H1 (cell line): ENCODE results near the gene FAM193A. TPM values are rescaled to one million over a fixed set of nuclear protein-coding genes. Genes with fewer than 3 reads are reported as not detected.

ENCODE experiments used
- CTCF ChIA-PET: fragments of 300-600 bp; sonication (Branson Sonifier 250); formaldehyde crosslinking; loops from one replicate; lab custom pipeline; 2021; ENCODE audit not compliant: partially characterized antibody; lab: Charles Lee
- POLR2A ChIA-PET: fragments of 300-600 bp; sonication (Branson Sonifier 250); formaldehyde crosslinking; loops from one replicate; lab custom pipeline; 2021; ENCODE audit warnings: inconsistent platforms; ENCODE audit not compliant: partially characterized antibody; lab: Charles Lee
- DNase-seq, 2 experiments: peaks; one replicate each; pipeline versions ENCODE4 v3.0.0 to v3.0.0-alpha.2; 2010 to 2022; ENCODE audit warnings: low spot score in 2 of 2, low read depth in 1 of 2, mixed read lengths in 1 of 2
- FAIRE-seq: peaks from 2 replicates; lab custom pipeline; 2011; peaks lifted over from hg19 to GRCh38; lab: Jason Lieb, UNC
- H2AFZ ChIP-seq: 2 replicates; pipeline ENCODE4 v1.8.1; 2012; ENCODE audit warnings: low read length, inconsistent platforms
- H2AK5ac ChIP-seq: 2 replicates; pipeline ENCODE4 v1.6.1; 2013; ENCODE audit warnings: low read depth, low read length
- H2BK120ac ChIP-seq: replicated peaks from 2 replicates; pipeline ENCODE3; 2013; ENCODE audit warnings: low read depth, low read length, inconsistent platforms
- H2BK12ac ChIP-seq: 2 replicates; pipeline ENCODE4 v1.6.1; 2013; ENCODE audit warnings: low read depth, low read length
- H2BK15ac ChIP-seq: 2 replicates; pipeline ENCODE4 v1.6.1; 2013; ENCODE audit warnings: low read length
- H2BK20ac ChIP-seq: 2 replicates; pipeline ENCODE4 v1.6.1; 2013; ENCODE audit warnings: low read length
- H2BK5ac ChIP-seq: 2 replicates; pipeline ENCODE4 v1.6.1; 2013; ENCODE audit warnings: low read depth, low read length
- H3K14ac ChIP-seq: 2 replicates; pipeline ENCODE4 v1.6.1; 2013; ENCODE audit warnings: inconsistent platforms; ENCODE audit not compliant: insufficient read length
- H3K18ac ChIP-seq: 2 replicates; pipeline ENCODE4 v1.6.1; 2013; ENCODE audit warnings: low read length; ENCODE audit errors: extremely low read depth
- H3K23ac ChIP-seq: 2 replicates; pipeline ENCODE4 v1.6.1; 2013; ENCODE audit warnings: inconsistent platforms; ENCODE audit not compliant: insufficient read length
- H3K23me2 ChIP-seq: 2 replicates; pipeline ENCODE4 v1.6.1; 2013; ENCODE audit warnings: low read depth, low read length
- H3K27ac ChIP-seq: 2 replicates; pipeline ENCODE4 v1.6.1; 2011; ENCODE audit warnings: low read depth, low read length, inconsistent platforms
- H3K27me3 ChIP-seq, 4 experiments: replicated peaks in 1 of 4; 1 replicate in 1 of 4; 2 replicates in 3 of 4; pipeline versions ENCODE4 v1.6.1 to v1.8.1; 2011 to 2013; ENCODE audit warnings: low read length in 3 of 4, mild to moderate bottlenecking in 3 of 4, inconsistent platforms in 2 of 4, mixed read lengths in 2 of 4, moderate library complexity in 1 of 4; ENCODE audit not compliant: control insufficient read depth in 3 of 4, insufficient read depth in 3 of 4; ENCODE audit errors: extremely low read depth in 1 of 4
- H3K36me3 ChIP-seq, 4 experiments: 2 replicates each; pipeline versions ENCODE4 v1.6.1 to v1.8.1; 2011 to 2013; ENCODE audit warnings: mild to moderate bottlenecking in 4 of 4, low read length in 3 of 4, moderate library complexity in 2 of 4, control low read depth in 1 of 4, inconsistent platforms in 1 of 4; ENCODE audit not compliant: insufficient read depth in 4 of 4, control insufficient read depth in 2 of 4
- H3K4ac ChIP-seq: replicated peaks from 2 replicates; pipeline ENCODE3; 2013; ENCODE audit warnings: low read length, low read depth, mixed read lengths, inconsistent platforms; ENCODE audit not compliant: insufficient read length
- H3K4me1 ChIP-seq, 4 experiments: replicated peaks in 1 of 4; 1 replicate in 1 of 4; 2 replicates in 3 of 4; pipeline versions ENCODE4 v1.6.1 to v1.8.1; 2011 to 2013; ENCODE audit warnings: low read length in 3 of 4, inconsistent platforms in 2 of 4, mixed read lengths in 1 of 4; ENCODE audit not compliant: insufficient read depth in 4 of 4, control insufficient read depth in 3 of 4
- H3K4me2 ChIP-seq, 2 experiments: 2 replicates each; pipeline versions ENCODE4 v1.6.1 to v1.8.1; 2011 to 2013; ENCODE audit warnings: low read depth in 2 of 2, low read length in 2 of 2, control low read depth in 1 of 2, inconsistent platforms in 1 of 2, mild to moderate bottlenecking in 1 of 2; ENCODE audit not compliant: insufficient read depth in 1 of 2
- H3K4me3 ChIP-seq, 4 experiments: fragments of 200-600, 300-600 bp in 1 of 4; sonication (generic), shearing (Covaris generic), sonication (Bioruptor Twin) in 1 of 4; 2 replicates each; pipeline versions ENCODE4 v1.5.1 to v1.8.1; 2011 to 2016; ENCODE audit warnings: low read length in 4 of 4, low read depth in 3 of 4, control low read depth in 2 of 4, inconsistent platforms in 2 of 4, mild to moderate bottlenecking in 2 of 4, mixed read lengths in 1 of 4, moderate library complexity in 1 of 4; ENCODE audit not compliant: insufficient read depth in 2 of 4; ENCODE audit errors: extremely low read depth in 1 of 4
- H3K56ac ChIP-seq: replicated peaks from 2 replicates; pipeline ENCODE3; 2013; ENCODE audit warnings: low read depth, mild to moderate bottlenecking, mixed read lengths, low read length, inconsistent platforms; ENCODE audit not compliant: insufficient read length
- H3K79me1 ChIP-seq: 2 replicates; pipeline ENCODE4 v1.6.1; 2013; ENCODE audit warnings: low read depth, low read length, control low read depth
- H3K79me2 ChIP-seq, 2 experiments: 2 replicates each; pipeline versions ENCODE4 v1.6.1 to v1.8.1; 2012 to 2013; ENCODE audit warnings: low read length in 2 of 2, mild to moderate bottlenecking in 2 of 2, inconsistent platforms in 1 of 2; ENCODE audit not compliant: insufficient read depth in 2 of 2, control insufficient read depth in 1 of 2
- H3K9ac ChIP-seq, 4 experiments: replicated peaks in 1 of 4; 1 replicate in 1 of 4; 2 replicates in 3 of 4; pipeline versions ENCODE4 v1.6.1 to v1.8.1; 2011 to 2013; ENCODE audit warnings: low read depth in 3 of 4, low read length in 3 of 4, control low read depth in 2 of 4, mild to moderate bottlenecking in 2 of 4, moderate library complexity in 2 of 4, inconsistent platforms in 1 of 4; ENCODE audit errors: extremely low read depth in 1 of 4
- H3K9me3 ChIP-seq, 2 experiments: 2 replicates each; pipeline versions ENCODE4 v1.6.1 to v1.8.1; 2012 to 2013; ENCODE audit warnings: mild to moderate bottlenecking in 2 of 2, moderate library complexity in 2 of 2, control low read depth in 1 of 2, inconsistent platforms in 1 of 2, low read depth in 1 of 2, low read length in 1 of 2, mixed read lengths in 1 of 2; ENCODE audit not compliant: insufficient read depth in 2 of 2
- H4K20me1 ChIP-seq, 2 experiments: replicated peaks in 1 of 2; 2 replicates each; pipeline versions ENCODE3 to v1.8.1; 2011 to 2013; ENCODE audit warnings: inconsistent platforms in 2 of 2, low read length in 2 of 2, mild to moderate bottlenecking in 1 of 2; ENCODE audit not compliant: insufficient read depth in 2 of 2, control insufficient read depth in 1 of 2
- H4K5ac ChIP-seq: 2 replicates; pipeline ENCODE4 v1.6.1; 2013; ENCODE audit warnings: low read length, low read depth, mixed read lengths, inconsistent platforms; ENCODE audit not compliant: insufficient read length
- H4K8ac ChIP-seq: 2 replicates; pipeline ENCODE4 v1.8.0; 2013; ENCODE audit warnings: mild to moderate bottlenecking, moderate library complexity, low read length, inconsistent platforms; ENCODE audit not compliant: insufficient read depth; ENCODE audit errors: extremely low read depth
- H4K91ac ChIP-seq: replicated peaks from 2 replicates; pipeline ENCODE3; 2013; ENCODE audit warnings: low read length, mixed read lengths, inconsistent platforms; ENCODE audit not compliant: insufficient read length
- JUND ChIP-seq: IDR thresholded peaks from 2 replicates; pipeline ENCODE4 v1.6.1; 2011; ENCODE audit warnings: mild to moderate bottlenecking, improper control_type of control experiment, low read length
- KDM4A ChIP-seq: IDR thresholded peaks from one replicate; pipeline ENCODE4 v1.7.1; 2012; ENCODE audit warnings: low read depth, mild to moderate bottlenecking, moderate library complexity, low read length, inconsistent platforms; ENCODE audit not compliant: severe bottlenecking
- WGBS, 2 experiments: shearing (Covaris generic) in 1 of 2; methylation state at CpG; one replicate each; pipeline versions ENCODE4 v1.1.6 to v1.1.7; 2013 to 2015; ENCODE audit warnings: low lambda C conversion rate in 2 of 2, mixed read lengths in 2 of 2, inconsistent platforms in 1 of 2, low coverage in 1 of 2, missing lambda C conversion rate in 1 of 2; ENCODE audit not compliant: insufficient replicate concordance in 2 of 2, insufficient coverage in 1 of 2, insufficient read length in 1 of 2; ENCODE audit errors: extremely low coverage in 1 of 2, missing lambda C conversion rate in 1 of 2; 5-methylcytosine and 5-hydroxymethylcytosine counted together
- polyA plus RNA-seq, 7 experiments: library from polyadenylated mRNA; depleted of rRNA in 3 of 7; stranded (reverse) in 5 of 7; unstranded in 2 of 7; fragments of >200 nt in 5 of 7; fragments of 200-250 nt in 2 of 7; gene quantifications; 1 replicate in 5 of 7; 2 replicates in 1 of 7; 4 replicates in 1 of 7; pipeline versions ENCODE4 v1.2.1 to v1.2.3, GENCODE V29; 2011 to 2013; ENCODE audit warnings: missing spikeins in 2 of 7, mixed read lengths in 2 of 7
- total RNA-seq: library from RNA; stranded (reverse); fragmentation: NEBNext Ultra II Directional; extraction: Animal tissue kit (Norgen Biotek cat#: 25700); gene quantifications from 2 replicates; pipeline ENCODE4 v1.2.1, GENCODE V29; 2021

The FAM193A gene
- total and polyA plus RNA-seq, 2 of the 8 experiments (the other 6 are each of a cell fraction or from before 2014, with no cell fraction given): 8.7 to 26.2 TPM

DNA sequence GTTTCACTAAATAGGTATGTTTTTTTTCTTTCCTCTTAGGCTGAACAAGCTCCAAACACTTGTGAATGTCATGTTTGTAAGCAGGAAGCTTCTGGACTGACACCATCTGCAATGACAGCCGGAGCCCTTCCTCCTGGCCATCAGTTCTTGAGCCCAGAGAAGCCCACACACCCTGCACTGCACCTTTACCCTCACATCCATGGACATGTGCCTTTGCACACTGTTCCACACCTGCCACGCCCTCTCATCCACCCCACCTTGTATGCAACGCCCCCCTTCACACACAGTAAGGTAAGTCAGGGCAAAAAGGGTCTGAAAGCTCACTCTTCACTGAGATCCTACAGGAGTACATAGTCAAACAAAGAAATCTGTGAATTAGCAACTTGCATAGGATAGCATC lies 135.6 kb downstream of the FAM193A start:
- no peak for FAIRE-seq
- no peaks in the 10 kb centered on the region for H3K27me3 ChIP-seq
- POLR2A ChIA-PET: interaction anchor here (1.4 kb wide), 1 partner anchor 271 kb away, joined by 3 read pairs; no protein-coding TSS in a partner anchor
- H3K27ac ChIP-seq: no peak overlapping the region
- no peak overlapping the region for H2AK5ac ChIP-seq
- WGBS, 2 experiments: 83% methylated on average over 3 of the region's 3 CpGs; no CpG with 5 or more reads in 1 of the 2 experiments
- H3K79me2 ChIP-seq: peaks cover 0 to 7% of the 10 kb centered on the region in 2 experiments; a peak in 1 of 4 replicates
- no peak overlapping the region for H3K9ac ChIP-seq
- no peak overlapping the region for H2BK12ac ChIP-seq
- TF ChIP-seq JUND (no peak), KDM4A (no peak)
- TF ChIP-seq, all 59 proteins: peak for 0
- DNase-seq: no peak
- H3K18ac ChIP-seq: no peak overlapping the region
- H3K4me2 ChIP-seq: no peak overlapping the region
- H3K4me3 ChIP-seq: no peak overlapping the region
- no peaks in the 10 kb centered on the region for H3K23me2 ChIP-seq
- no peak overlapping the region for H4K5ac ChIP-seq
- H3K56ac ChIP-seq: no peak overlapping the region
- peaks cover 0 to 4% of the 10 kb centered on the region in 2 experiments for H4K20me1 ChIP-seq
- H3K14ac ChIP-seq: no peak overlapping the region
- H3K79me1 ChIP-seq: peaks cover under 1% of the 10 kb centered on the region; the same call in 1 of the 2 replicates
- no peak overlapping the region for H2AFZ ChIP-seq
- H4K8ac ChIP-seq: no peak overlapping the region
- CTCF ChIA-PET: interaction anchor here (1.5 to 1.6 kb wide), 2 partner anchors 14 to 126 kb away, joined by 3 to 4 read pairs; no protein-coding TSS in a partner anchor
- no peak overlapping the region for H4K91ac ChIP-seq
- H3K9me3 ChIP-seq: no peaks in the 10 kb centered on the region
- no peak overlapping the region for H3K4ac ChIP-seq
- H3K23ac ChIP-seq: no peak overlapping the region
- H2BK15ac ChIP-seq: no peak overlapping the region
- peaks cover 8 to 33% (median 17%) of the 10 kb centered on the region in 4 experiments; a peak in 7 of 8 replicates for H3K36me3 ChIP-seq
- H2BK5ac ChIP-seq: no peak overlapping the region
- H2BK20ac ChIP-seq: no peak overlapping the region
- H3K4me1 ChIP-seq: no peaks in the 10 kb centered on the region
- H2BK120ac ChIP-seq: no peak overlapping the region
